ENCODE results near the gene RMRP.

- TF ChIP-seq FOXJ3 (CRISPR knock-in tag; IDR thresholded peaks at IDR 0.05) (no peak), EGR1 (conservative IDR thresholded peaks at IDR 0.05) (no peak), ZNF444 (CRISPR knock-in tag; IDR thresholded peaks at IDR 0.05) (no peak), NONO (IDR thresholded peaks at IDR 0.05; ENCODE audit: low read depth in 2 of 2, low read length in 1 of 2) (no peak), JUN (IDR thresholded peaks at IDR 0.05; ENCODE audit: borderline replicate concordance, low read depth, low read length) (no peak), JUN (CRISPR knock-in tag; IDR thresholded peaks at IDR 0.05; ENCODE audit: borderline replicate concordance) (no peak), DEAF1 (CRISPR knock-in tag; IDR thresholded peaks at IDR 0.05) (no peak), SMAD2 (IDR thresholded peaks at IDR 0.05; ENCODE audit: low read depth, low read length) (no peak)
Measured at GRCh38 chr9:35635730-35636129, 22.1 kb downstream of the RMRP start.
